Measurements from ENCODE around the gene NUAK1.
A peak's percentile ranks its signal among the peaks of the same experiment; 100 is the strongest.

Gene NUAK1

DNA sequence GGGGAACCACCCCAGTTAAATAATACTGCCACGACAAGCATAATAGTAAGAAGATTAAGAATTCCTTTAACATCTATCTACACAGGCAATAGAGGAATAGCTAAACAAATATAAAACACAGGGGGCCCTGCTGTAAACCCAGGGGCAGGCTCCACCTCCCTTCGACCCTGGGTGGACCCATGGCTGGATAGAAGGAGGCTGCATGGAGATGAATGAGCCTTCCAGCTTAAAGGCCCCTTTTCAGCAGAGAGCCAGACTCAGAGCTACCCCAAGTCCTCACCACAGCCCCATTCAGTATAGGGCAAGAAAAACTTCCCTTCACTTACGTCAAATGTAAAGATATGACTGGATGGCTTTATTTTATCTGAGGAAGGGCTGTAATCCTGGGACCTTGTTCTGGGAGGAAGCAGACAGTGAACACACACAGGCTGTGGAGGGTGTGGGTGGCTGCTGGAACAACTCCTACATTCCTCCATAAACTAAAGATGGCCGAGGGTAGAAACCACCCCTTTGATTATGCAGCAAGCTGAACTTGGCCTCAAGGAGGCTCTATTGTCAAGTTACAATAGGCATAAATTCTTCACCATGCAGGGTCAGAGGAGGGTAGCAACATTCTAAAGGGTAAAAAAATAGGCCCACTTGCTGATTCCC lies 30.4 kb downstream of the NUAK1 start:
- peak; percentile 47 for DNase-seq

DNA sequence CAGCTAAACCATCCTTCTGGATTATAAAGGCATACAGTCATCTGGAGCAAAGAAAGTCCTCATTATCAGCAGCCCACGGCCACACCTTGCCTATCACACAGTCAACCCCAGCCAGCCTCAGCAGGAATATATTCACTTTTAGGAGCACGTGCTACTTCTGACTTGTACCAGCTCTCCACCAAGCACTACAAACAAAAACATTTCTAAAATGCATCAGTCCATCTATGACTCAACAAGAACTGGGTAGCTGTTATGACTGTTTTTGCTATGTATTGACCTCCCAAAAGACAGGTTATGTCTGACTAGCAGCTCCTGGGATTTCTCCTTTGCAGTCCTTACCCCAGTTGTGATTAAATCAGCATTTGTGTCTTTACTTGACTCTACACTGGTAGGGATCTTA lies 31.2 kb downstream of the NUAK1 start:
- DNase-seq, result peak; percentile 58

DNA sequence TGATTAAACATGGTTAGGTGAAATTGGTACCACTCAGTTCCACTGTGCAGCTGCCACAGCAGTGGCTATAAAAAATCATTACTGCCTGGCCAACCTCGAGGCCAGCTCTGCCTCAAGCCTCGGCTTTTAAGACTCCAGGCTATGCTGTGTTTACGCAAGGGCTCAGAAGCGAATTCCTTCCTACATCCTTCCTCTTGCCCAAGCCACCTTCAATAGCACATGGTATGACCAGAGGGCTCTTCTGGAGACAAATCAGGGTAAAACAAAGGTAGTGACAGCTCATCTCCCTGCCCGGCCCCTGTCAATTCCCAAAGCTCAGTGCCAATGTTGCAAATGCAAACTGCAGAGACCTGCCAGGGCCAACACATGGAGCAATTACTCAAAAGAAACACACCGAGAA lies 31.9 kb downstream of the NUAK1 start:
- DNase-seq, result peak; percentile 71

DNA sequence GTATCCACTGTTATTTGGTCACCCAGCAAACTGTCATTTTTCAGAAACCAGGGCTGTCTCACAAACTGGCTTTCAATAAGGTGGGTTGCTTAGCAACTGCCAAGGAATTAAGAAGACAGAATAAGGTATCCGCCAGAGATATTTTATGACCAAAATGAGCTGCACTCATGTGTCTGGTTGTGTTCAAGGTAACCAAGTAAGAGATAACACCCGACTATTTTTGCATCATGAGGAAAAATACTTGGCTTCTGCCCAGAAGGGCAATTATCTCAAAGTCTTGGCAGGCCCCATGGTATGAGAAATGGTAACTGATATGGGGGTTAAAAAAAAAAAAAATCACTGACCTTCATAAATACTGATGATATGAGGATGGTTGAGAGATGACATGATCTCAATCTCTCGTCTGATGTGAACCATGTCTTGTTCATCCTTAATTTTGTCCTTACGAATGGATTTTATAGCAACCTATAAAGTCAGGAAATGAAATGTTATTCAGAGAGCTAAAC lies 32.6 kb downstream of the NUAK1 start:
- DNase-seq, result no peak

DNA sequence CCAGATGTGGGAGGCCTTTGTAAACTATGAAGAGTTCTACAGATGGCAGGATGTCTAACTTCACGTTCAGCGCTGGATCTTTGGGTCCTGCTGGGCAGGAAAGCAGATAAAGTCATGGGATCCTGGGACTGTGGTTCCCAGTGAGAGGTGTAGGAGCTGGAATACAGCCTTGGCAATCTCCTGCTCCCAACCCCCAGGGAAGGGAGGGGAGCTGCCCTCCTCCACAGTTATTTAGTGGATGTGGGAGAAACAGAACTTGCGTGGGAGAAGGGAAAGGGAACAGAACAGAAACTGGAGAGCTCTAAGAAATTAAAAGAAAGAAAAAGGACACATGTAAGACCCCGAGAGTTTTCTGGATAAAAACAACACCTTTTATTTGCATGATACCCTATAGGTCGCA lies 37.0 kb downstream of the NUAK1 start:
- DNase-seq, result no peak

DNA sequence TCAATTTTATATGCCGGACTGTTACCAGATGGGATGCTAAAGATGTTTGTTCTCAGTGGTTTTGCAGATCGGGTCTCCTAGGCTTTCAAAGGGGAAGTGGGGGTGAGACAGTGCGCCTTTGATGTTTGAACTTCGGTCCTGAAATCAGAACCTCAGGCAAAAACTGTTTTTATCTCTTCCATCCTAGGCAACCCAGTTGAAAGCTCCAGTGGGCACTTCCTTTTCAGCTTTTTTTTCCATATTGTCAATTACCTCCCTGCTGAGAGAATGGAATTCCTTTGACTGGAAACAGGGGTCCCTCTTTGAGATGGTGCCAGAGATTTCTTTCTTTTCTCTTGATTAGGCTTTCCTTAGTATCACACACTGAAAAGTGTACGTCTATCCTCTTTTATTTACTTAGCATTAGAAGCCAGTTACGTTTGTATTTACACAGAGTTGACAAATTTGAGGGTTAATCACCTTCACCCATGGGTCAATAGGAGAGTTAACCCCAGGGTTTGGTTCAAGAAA lies 40.0 kb downstream of the NUAK1 start:
- DNase-seq, result no peak

DNA sequence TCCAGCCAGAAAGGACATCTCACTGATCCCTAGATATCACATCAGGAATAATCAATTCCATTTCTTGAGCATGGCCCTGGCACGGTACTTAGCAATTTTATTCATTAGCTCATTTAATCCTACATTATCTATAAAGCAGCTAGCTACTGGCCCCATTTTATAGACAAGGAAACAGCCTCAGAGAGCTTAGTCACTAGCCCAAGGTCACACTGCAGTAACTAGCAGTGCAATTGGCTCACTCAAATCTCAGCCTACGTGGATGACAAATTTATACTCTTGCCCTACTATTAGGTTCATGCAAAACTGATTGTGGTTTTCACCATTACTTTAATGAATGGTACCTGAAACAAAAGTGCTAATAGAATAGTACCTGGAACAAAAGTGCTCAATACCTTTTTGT lies 41.7 kb downstream of the NUAK1 start:
- no peak for DNase-seq

DNA sequence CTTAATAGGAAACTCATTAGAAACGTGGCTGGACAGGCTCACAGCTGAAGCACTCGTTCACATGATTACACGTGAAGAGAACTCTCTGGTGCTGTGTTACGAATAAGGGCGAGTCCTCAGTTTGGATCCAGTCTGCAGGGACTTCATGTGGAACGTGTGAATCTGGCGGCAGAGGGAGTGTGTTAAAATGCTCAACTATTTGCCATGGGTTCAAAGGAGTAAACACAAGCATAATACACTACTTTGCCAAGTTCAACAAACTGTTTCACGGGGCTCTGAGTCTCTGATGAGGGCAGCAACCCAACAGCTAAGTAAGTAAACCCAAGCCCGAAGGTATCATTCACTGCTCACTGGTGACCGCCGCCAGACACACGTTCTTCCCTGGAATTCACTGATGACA lies 42.4 kb downstream of the NUAK1 start:
- no peak for DNase-seq

DNA sequence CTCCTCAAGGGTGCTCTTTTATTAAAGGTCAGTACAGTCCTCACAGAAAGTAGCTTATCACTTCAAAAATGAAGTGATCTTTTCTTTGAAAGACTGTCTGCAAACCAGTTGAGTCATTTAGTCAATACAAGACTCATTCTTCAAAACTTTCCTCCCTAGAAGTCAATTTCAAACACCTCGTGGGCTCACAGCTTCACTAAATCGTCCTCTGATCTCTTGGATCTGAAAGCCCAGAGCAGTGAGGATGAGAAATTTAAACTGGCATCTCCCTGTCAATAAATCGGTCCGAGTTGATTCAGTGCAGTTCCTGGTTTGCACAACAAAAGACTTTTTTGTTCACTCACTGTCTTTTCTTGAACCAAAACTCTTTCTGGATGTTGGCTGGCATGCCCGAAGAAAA lies 44.5 kb downstream of the NUAK1 start:
- no peak for DNase-seq

DNA sequence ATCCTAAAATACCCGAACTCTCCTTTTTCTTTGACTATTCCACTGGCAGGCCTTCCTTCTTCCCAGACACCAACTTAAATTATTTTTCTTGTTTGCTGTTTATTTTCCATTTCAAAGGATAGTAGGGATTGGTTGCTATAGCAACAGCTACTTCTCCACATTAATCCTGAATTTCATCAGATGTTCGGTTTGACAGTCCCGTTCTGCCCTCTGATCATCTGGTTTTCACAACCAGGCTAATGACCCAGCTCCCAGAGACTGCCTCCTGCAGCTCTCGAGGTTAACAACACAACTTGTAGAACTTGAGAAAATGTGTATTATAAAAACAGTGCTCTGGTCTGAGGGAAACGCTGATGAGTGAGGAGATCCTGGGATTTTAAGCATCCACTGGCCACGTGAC lies 45.5 kb downstream of the NUAK1 start:
- no peak for DNase-seq

DNA sequence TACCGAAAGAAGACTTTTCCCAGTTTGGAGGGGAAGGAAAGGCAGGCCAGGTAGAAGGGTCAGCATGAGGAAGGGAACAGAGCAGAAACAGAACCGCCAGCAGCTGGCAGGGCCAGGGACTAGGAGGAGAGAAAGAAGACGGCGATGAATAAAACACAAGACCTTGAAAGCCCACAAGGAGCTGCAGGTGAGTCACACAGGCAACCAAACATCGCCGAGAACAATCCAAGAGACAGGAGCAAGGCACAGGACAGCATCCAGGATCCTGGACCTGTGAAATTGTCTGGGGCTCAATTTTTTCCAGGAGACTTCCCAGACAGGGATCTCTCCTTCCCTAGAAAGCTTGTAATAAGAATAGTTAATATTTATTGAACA lies 47.3 kb downstream of the NUAK1 start:
- no peak for DNase-seq

DNA sequence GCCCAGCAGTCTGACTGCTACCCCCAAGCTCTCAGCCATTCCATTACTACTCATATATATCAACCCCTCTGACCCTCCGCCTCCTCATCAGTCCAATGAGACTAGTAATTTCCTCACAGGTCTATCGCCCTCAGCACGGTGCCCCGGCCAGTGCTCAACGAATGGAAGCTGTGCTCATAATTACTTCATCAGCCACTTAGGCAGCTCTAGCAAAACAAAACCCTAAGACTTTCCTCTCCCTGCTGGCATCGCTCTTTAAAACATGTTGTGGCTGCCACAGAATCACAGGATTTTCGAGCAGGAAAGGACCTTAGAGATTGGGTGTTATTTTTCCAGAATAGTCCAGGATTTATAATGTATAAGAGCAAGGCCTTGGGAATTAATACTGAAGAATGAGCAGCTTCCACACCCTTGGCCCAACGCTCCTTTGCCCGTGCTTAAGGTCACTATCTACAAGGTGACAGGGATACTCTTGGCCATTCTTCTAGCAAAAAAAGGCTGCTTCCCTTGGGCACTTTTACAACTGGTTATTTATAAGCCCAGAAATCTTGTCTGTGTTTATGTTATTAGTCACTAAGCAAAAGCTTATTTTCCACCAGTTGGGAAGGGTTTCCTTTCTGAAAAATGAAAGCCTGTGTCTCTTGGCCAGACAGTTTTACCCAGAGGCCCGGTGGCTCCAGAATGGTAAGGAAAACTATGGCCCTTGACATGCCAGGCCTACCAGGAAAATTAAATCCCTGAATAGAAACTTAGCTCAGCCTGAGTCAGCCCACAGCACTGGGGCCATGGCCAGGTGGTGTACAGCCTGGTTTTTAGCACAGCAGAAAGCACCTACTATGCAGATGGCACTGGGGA lies 47.9 kb downstream of the NUAK1 start:
- peak; percentile 82 for DNase-seq

DNA sequence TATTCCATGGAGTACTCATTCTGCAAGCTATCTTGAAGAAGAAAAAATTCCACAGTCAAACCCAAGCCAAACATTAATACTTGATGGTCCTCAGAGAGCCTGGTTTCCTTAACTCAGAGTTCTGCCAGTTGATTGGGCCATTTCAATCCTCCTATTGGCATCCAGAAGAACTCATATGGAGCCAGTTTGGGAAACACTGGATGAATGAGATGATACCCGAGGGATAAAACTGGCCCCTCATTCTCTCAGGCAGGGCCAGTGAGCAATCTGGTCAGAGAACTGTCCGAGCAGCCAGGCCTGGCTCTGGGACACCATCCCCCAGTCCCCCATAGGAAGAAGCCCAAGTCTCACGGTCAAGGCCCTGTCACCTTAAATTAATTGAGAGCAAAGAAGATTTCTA lies 48.8 kb downstream of the NUAK1 start:
- DNase-seq, result no peak

DNA sequence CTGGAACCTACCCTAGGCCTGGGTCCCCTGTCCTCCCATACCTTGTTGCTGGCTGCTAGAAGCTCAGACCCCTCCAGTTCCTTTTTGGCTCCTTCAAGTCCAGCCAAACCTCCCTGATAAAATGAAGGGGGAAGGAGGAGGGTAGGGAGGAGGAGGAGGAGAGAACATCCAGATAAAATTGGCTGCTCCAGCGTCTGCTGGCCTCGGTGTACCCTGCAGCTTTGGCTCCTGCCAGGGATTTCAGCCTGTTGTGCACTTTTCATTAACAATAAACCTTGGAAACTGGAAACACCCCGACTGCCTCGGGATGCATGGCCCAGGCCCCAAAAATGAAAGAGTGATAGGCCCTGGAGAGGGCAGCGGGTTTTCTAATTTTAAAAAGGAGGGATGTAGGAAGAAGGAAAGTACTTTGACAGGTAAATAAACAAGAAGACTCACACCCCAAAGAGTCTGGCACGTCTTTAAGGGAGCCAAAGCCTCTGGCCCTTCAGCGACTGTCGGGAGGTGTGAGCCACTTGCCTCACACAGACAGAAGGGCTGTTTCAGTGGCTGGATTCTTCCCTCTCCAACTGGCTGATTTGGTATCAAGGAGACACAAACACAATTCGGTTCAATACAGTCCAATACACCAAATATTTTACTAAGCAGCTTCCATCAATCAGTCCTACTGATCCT lies 49.8 kb downstream of the NUAK1 start:
- DNase-seq, result no peak

DNA sequence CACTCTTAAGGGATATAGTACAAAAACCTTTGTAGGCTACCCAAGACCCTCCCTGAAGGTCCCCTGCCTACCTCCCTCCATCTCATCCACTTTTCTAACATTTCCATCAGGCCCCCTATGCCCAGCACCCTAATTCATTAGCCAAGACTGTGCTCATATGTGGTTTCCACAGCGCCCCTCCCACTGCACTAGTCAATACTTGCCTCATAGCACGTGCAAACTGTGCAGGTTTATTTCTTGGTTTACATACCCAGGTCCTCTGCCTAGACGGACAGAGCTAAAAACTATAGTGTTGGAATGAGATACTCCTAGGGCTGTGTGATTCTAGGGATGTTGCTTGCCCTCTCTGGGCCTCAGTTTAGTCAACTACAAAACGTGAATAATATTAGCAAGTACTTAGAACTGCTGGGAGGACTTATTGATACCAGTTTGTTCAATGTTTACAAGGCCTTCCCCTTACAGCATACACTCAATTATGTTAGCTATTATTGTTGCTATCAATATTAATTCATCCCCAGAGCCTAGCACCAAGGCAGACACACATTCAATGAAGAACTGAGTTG lies 50.4 kb downstream of the NUAK1 start:
- DNase-seq, result no peak

DNA sequence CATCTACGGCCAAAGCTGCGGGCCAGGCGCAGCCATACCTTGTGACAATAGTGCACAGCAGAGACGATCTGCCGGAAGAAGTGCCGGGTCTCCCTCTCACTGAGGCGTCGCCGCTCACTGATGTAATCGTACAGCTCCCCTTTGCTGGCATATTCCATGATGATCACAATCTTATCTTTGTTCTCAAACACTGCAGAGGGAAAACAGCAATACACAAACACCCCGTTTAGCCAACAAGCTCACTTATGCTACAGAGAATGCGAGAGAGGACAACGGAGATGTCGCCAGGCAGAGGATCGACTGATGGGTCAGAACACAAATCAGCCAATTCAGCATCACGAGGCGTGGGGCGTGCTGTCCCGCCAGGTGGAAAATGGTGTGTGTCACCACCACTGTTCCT lies 52.1 kb downstream of the NUAK1 start:
- no peak for DNase-seq

DNA sequence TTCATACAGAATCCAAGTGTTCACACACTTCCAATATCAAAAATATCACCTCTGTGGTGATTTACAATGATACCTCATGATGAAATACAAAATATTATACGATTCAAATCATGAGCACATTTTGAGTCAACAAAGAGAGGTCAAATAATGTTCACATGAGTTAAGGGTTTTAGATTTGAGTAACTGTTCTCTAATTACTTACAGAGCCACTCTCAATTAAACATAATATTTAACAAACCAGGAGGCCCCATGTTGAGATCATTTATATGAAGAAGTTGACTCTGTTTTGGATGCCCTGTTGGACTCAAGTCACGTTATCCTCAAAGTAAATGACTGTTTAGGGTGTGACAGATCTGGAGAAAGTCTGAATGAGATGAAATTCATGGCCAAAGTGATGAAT lies 53.5 kb downstream of the NUAK1 start:
- DNase-seq, result no peak

DNA sequence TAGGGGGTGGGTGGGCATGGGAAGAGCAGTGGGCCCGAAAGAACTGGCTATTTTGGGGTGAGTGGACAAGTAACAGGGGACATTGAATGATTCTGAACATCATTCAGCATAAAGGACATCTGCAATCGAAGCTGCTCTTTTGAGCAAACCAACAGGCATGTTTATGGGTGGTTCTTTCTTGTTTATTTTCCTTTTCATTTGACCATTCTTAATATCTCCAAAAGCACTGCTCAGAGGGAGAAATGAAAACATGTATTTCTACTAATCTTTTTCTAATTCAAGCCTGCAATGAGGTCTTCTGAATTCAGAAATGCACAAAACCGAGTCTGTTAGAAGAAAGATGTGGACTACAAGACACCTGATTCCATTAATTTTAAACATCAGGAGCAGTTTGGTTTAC lies 54.0 kb downstream of the NUAK1 start:
- DNase-seq, result no peak

DNA sequence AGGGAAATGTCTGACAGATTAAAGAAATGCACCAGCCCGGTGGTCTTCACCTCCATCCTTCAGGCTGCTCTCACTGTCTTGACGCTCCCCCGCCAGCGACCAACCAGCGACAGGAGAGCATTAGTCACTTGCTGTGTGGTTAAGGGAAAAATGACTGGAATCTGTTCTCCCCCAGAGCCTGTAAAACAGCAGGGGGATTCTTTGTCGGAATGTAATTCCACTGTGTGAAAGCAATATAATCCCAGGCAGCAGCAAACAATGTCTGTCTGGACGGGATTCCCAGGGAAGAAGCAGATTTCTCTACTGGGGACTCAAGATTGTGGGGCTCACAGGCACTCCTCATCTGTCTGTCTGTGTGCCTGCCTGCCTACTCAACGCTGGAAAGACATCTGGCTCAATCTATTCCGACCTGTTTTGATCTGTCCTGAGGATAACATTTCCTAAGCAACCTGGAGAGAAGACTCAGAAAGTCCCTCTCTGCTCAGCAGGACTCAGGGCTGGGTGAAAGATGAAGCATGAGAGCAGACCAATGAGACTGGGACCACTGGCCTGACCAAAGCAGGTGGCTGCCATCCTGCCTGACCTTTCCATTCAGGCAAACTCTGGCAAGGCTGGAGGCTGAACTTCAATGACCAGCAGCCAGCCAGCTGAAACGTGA lies 54.6 kb downstream of the NUAK1 start:
- peak; percentile 95 for DNase-seq

DNA sequence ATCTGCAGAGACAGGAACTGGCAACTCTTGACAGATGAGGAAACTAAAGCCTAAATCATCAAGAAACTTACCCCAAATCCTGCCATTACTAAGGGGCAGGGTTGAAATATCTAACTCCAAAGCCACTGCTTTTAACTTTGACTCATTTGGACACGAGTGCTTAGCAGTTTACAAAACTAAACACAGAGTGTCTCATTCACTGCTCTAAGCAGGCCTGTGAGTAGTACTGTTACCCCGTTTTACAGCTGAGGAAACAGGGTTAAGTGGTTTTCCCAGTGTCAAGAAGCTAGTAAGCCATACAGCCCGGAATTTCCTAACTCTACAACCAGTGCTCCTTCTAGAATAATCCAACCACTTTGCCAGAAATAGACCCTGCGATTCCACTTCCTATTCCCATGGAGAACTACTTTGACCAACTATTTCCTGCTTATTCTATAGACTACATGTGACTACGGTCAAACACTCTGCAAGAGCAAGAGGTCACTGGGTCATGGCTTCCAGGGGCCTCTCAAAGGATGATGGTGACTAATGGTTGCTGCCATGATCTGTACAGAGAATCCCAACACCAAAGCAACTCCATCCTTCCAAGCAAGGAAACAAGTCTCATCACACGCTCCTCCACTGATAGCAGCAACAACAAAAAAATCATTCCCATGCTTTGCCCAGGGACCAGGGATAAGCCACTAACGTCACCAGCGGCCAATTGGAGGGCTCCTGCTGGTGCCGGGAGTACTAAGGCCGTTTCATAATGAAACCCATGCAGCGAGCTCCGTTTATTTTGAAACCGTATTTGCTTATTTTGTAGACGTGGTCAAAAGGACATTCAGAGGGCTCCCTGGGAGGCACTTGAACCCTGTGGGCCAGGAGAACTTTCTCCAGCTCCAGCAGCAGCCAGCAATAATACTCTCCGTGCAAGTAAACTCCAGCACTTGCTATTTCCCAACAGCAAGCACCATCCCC lies 56.3 kb downstream of the NUAK1 start:
- peak; percentile 46 for DNase-seq

DNA sequence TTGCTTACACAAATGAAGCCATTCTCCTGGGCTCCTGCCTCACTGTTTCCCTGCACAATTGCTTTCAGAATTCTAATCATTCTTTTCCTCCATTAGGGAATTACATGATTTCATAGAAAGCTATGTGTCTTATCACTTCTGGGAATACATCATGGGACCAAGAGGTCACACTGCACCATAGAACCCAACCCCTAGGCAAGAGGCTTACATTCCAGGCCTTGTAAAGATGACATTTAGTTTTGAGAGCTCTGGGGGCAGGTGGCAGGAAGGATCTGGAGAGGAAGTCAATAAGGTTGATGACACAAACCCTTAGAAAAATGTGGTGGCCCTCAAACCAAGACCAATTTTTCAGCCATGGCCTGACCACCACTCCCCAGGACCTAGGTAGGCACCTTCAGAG lies 57.1 kb downstream of the NUAK1 start:
- peak; percentile 83 for DNase-seq

DNA sequence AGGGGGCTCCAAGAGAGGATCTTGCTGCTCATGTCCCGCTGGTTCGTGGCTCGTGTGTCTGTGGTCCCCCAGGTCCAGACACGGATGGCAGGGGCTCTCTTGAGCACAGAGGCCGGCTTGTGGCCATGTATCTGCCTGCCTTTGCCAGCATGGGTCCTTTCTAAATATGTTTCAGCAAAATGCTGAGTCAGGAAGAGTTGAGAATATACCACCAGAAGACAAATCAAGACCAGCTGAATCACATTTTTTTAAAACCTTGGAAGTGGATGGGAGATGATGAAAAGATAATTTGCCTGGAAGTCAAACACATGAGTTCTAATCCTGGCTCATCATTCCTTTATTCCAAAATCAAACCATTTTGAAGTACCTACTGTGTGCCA lies 58.0 kb downstream of the NUAK1 start:
- peak; percentile 33 for DNase-seq
